GM15510 (cell line): ENCODE measurements around the gene RPS6KB1.
A peak's percentile ranks its signal among the peaks of the same experiment; 100 is the strongest.

Source experiments
- POLR2A ChIP-seq: IDR thresholded peaks from 3 replicates; pipeline ENCODE4 v1.6.1; 2011; ENCODE audit warnings: borderline replicate concordance; ENCODE audit not compliant: insufficient read length; ENCODE audit errors: extremely low read depth

RPS6KB1 gene

GRCh38 chr17:59892924-59893675 is at the start of gene RPS6KB1, which contains the start of gene TUBD1:
TSS of gene RPS6KB1 (plus strand) at chr17:59893121. CDS start at chr17:59893185, 64 bp downstream.
TSS of gene TUBD1 (minus strand) at chr17:59892943. CDS start at chr17:59891002, 1,941 bp downstream.
- peak; percentile 97 for TF ChIP-seq POLR2A

GRCh38 chr17:59844884-59845594 is 47.9 kb upstream of the RPS6KB1 start:
- TF ChIP-seq POLR2A, result no peak

- no peak for TF ChIP-seq POLR2A
These were observed 47.1 kb upstream of the RPS6KB1 start for GRCh38 chr17:59845595-59846393.

DNA sequence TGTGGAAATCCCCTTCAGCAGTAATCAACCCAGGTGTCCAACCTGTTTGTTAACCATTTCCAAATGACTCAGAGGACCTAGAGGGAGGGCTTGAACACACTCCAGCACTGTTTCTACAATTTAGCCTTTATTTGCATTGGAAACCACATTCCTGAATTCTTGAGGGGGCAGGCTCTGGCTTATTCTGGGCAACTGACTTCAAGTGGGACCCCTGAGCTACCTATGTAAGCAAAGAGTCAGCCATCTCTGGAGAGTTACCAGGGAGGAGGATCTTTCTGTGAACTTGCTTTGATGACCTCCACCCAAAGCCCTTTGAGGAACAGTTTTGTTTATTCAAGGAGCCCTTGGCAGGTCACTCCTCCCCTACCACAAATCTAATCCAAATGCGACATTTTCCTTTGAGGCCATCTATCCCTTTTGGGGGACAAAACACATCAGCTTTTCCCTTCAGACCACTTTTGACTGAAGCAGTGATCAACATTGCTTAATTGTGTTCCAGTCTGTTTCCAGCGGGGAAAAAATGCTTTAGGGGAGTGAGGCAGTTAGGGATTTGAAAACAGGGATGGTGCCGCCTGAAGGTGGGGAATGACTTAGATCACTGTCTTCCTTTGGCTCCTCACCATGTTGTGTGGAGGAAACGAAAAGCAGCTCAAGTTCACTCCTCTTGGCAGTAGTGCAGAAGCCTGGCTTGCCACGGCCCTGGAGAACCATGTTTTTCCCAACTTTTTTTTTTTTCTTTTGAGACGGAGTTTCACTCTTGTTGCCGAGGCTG is 46.3 kb upstream of the RPS6KB1 start:
- TF ChIP-seq POLR2A, result no peak

GRCh38 chr17:59848385-59848668 is 44.6 kb upstream of the RPS6KB1 start:
- no peak for TF ChIP-seq POLR2A

DNA sequence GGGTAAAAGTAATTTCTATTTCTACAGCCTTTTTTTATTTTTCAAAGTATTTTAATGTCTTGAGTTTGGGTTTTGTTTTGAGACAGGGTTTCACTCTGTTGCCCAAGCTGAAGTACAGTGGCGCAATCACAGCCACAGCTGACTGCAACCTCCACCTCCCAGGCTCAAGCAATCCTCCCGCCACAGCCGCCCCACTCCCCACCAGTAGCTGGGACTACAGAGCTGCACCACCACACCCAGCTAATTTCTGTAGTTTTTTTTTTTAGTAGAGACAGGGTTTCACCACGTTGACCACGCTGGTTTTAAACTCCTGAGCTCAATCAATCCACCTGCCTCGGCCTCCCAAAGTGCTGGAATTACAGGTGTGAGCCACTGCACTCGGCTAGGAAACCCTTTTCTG is 44.1 kb upstream of the RPS6KB1 start:
- TF ChIP-seq POLR2A, result no peak

GRCh38 chr17:59851439-59852375 is 41.2 kb upstream of the RPS6KB1 start:
- TF ChIP-seq POLR2A, result no peak

DNA sequence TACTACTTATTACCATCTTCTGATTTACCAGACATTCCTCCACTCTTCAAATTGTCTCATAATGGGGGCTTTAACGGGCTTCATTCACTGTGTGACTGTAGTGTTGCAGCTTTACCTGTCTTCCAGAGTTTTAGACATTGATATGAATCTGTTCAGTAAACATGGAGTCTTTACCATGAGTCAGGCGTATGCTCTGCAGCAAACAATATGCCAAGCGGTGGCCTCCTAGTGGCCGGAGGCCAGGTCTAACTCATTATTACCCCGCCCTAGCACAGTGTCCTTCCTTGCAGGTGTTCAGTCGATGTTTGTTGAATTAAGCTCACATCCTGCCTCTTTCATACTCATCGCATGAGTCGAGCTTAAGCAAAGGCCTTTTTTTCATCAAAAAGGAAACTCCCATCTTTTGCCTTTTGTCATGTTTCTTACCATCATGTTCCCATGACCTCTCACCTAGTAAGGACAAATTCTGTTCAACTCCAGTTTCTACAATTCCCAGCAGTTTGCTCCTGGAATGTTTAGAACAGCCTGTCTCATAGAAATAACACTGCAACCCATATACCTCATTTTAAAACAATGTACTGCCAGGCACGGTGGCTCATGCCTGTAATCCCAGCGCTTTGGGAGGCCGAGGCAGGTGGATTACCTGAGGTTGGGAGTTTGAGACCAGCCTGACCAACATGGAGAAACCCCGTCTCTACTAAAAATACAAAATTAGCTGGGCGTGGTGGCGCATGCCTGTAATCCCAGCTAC is 39.6 kb upstream of the RPS6KB1 start:
- TF ChIP-seq POLR2A, result no peak

DNA sequence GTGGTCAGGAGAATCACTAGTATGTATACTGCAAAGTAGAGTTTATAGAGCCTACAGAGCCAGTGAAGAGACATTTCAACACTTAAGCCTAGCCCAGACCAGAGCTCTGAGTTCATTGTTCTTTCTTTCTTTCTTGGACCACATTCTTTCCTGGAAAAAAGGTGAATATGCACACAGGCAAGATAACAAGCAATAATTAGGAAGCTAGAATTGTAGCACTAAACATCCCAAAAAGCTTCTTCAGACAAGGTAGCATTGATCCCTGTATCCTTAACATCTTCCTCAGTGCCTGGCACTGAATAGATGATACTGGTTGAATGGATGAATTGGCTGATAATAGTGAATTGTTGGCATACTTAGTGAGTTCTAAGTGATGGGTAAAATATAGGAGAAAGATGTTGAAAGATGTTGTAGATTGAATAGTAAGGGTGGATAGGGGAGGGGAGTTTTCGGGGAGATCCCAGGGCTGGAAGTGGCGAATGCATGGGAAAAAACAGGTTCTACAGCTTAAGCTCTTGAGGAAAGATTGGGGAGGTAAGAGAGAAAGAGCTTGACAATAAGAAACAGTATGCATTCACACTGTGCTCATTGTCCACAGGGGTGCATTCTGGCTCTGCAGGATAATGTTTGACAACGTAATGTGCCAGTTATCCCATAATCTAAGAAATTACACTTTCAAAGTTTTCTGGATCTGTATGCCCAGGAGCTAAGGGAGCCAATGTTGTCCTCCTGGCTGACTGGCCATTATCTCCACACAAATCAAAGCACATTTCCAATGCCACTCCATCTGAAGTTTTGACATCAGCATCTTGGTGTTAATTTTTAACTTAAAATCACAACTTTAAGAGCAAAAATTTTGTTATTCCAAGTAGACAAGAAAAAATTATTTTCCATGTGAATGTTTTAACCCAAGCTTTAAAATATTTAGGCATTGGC is 35.8 kb upstream of the RPS6KB1 start:
- TF ChIP-seq POLR2A, result no peak

DNA sequence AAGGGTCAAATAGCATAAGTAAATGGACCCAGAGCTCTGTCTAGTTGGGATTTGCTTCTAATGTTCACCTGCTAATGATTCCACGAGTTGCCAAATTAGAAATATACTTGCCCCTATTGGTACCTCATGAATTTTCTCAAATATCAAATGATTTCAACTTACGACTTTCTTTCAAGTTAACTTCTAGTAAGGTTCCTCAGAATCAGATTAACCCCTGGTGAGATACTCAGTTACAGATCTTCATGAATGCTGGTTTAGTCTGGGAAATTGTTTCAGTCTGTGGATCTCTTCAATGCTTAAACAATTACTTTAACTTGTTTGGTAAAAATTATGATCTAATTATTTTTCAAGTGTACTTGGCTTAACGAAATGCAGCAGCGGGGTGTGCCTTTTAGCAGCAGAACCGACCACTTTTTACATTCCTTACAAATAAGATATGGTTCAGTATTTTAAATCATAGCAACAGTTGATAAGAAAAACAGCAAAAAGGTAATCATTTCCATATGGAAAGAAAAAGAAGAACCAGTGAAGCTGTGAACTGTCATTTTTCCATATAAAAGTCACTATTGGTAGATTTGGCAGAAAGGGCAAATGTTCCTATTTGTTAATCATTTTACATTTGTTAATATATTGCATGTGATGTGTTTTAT is 34.6 kb upstream of the RPS6KB1 start:
- no peak for TF ChIP-seq POLR2A

- no peak for TF ChIP-seq POLR2A
These were observed 34.0 kb upstream of the RPS6KB1 start for GRCh38 chr17:59858932-59859331.
